Activated naive CD8-positive, alpha-beta T cell treated with anti-CD3 and anti-CD28 coated beads, Interleukin-2, amount 50 U/mL, for 24 hours (primary cell): ENCODE results near the gene FMN1.

Experiments
- ATAC-seq: fragments of 150-1000 bp; cut with Tn5 transposase; one replicate; pipeline ENCODE4 v1.10.0; 2021
- DNase-seq: peaks from one replicate; pipeline ENCODE4 v3.0.0; 2021
- H3K27ac Mint-ChIP-seq: one replicate; pipeline ENCODE4 v1.8.0; 2021; ENCODE audit warnings: mild to moderate bottlenecking, mixed read lengths
- H3K27me3 Mint-ChIP-seq: one replicate; pipeline ENCODE4 v1.8.0; 2021; ENCODE audit warnings: mixed read lengths
- H3K36me3 Mint-ChIP-seq: one replicate; pipeline ENCODE4 v1.8.0; 2021; ENCODE audit warnings: low read depth, mixed read lengths
- H3K4me1 Mint-ChIP-seq: one replicate; pipeline ENCODE4 v1.8.0; 2021; ENCODE audit warnings: mixed read lengths
- H3K4me3 Mint-ChIP-seq: one replicate; pipeline ENCODE4 v1.8.0; 2021; ENCODE audit warnings: mild to moderate bottlenecking, moderate library complexity, mixed read lengths
- H3K9me3 Mint-ChIP-seq: one replicate; pipeline ENCODE4 v1.8.0; 2021; ENCODE audit warnings: mixed read lengths

Gene FMN1

GRCh38 chr15:33034588-33034987 is 159.9 kb downstream of the FMN1 start:
- no peak overlapping the region for H3K4me3 Mint-ChIP-seq
- no peak for ATAC-seq

GRCh38 chr15:33032053-33032452 is 162.5 kb downstream of the FMN1 start:
- H3K27ac Mint-ChIP-seq: no peak overlapping the region
- H3K36me3 Mint-ChIP-seq: no peaks in the 10 kb centered on the region
- no peak overlapping the region for H3K4me3 Mint-ChIP-seq
- no peaks in the 10 kb centered on the region for H3K4me1 Mint-ChIP-seq
- DNase-seq: no peak
- H3K9me3 Mint-ChIP-seq: no peaks in the 10 kb centered on the region
- no peak for ATAC-seq
- H3K27me3 Mint-ChIP-seq: no peaks in the 10 kb centered on the region

More at GRCh38 chr15:33034588-33034987, 159.9 kb downstream of the FMN1 start:
- Mint-ChIP-seq H3K36me3 (no peaks in the 10 kb centered on the region), H3K27me3 (no peaks in the 10 kb centered on the region), H3K9me3 (no peaks in the 10 kb centered on the region), H3K27ac (no peak overlapping the region), H3K4me1 (no peaks in the 10 kb centered on the region)
- DNase-seq: no peak

- no peak for DNase-seq
- H3K4me1 Mint-ChIP-seq: no peaks in the 10 kb centered on the region
- H3K9me3 Mint-ChIP-seq: no peaks in the 10 kb centered on the region
- no peaks in the 10 kb centered on the region for H3K27me3 Mint-ChIP-seq
- H3K36me3 Mint-ChIP-seq: no peaks in the 10 kb centered on the region
- no peak for ATAC-seq
- H3K27ac Mint-ChIP-seq: no peak overlapping the region
- no peak overlapping the region for H3K4me3 Mint-ChIP-seq
Observed at GRCh38 chr15:33031324-33031821, 163.1 kb downstream of the FMN1 start.

GRCh38 chr15:33030315-33030714 is 164.2 kb downstream of the FMN1 start:
- Mint-ChIP-seq H3K36me3 (no peaks in the 10 kb centered on the region), H3K4me3 (no peak overlapping the region), H3K27me3 (no peaks in the 10 kb centered on the region), H3K27ac (no peak overlapping the region), H3K4me1 (no peaks in the 10 kb centered on the region), H3K9me3 (no peaks in the 10 kb centered on the region)
- no peak for ATAC-seq
- DNase-seq: no peak

- ATAC-seq (no peak), DNase-seq (no peak)
- Mint-ChIP-seq H3K4me3 (no peak overlapping the region), H3K4me1 (no peaks in the 10 kb centered on the region), H3K9me3 (no peaks in the 10 kb centered on the region), H3K27me3 (no peaks in the 10 kb centered on the region), H3K27ac (no peak overlapping the region), H3K36me3 (no peaks in the 10 kb centered on the region)
Observed at GRCh38 chr15:33029109-33029652, 165.3 kb downstream of the FMN1 start.

GRCh38 chr15:33028495-33028894 is 166.0 kb downstream of the FMN1 start:
- ATAC-seq (no peak), DNase-seq (no peak)
- Mint-ChIP-seq H3K9me3 (no peaks in the 10 kb centered on the region), H3K27ac (no peak overlapping the region), H3K4me1 (no peaks in the 10 kb centered on the region), H3K27me3 (no peaks in the 10 kb centered on the region), H3K36me3 (no peaks in the 10 kb centered on the region), H3K4me3 (no peak overlapping the region)

- ATAC-seq (no peak), DNase-seq (no peak)
- Mint-ChIP-seq H3K36me3 (no peaks in the 10 kb centered on the region), H3K4me3 (no peak overlapping the region), H3K27me3 (no peaks in the 10 kb centered on the region), H3K27ac (no peak overlapping the region), H3K9me3 (no peaks in the 10 kb centered on the region), H3K4me1 (no peaks in the 10 kb centered on the region)
Observed at GRCh38 chr15:33027306-33028035, 167.0 kb downstream of the FMN1 start.

GRCh38 chr15:33026614-33027013 is 167.9 kb downstream of the FMN1 start:
- Mint-ChIP-seq H3K4me3 (no peak overlapping the region), H3K36me3 (no peaks in the 10 kb centered on the region), H3K4me1 (no peaks in the 10 kb centered on the region), H3K9me3 (no peaks in the 10 kb centered on the region), H3K27ac (no peak overlapping the region), H3K27me3 (no peaks in the 10 kb centered on the region)
- no peak for DNase-seq
- no peak for ATAC-seq

- H3K27me3 Mint-ChIP-seq: no peaks in the 10 kb centered on the region
- H3K27ac Mint-ChIP-seq: no peak overlapping the region
- H3K9me3 Mint-ChIP-seq: no peaks in the 10 kb centered on the region
- ATAC-seq: no peak
- no peak overlapping the region for H3K4me3 Mint-ChIP-seq
- no peaks in the 10 kb centered on the region for H3K4me1 Mint-ChIP-seq
- no peak for DNase-seq
- H3K36me3 Mint-ChIP-seq: no peaks in the 10 kb centered on the region
Observed at GRCh38 chr15:33022629-33023028, 171.9 kb downstream of the FMN1 start.

- ATAC-seq (no peak), DNase-seq (no peak)
- no peak overlapping the region for H3K4me3 Mint-ChIP-seq
- no peaks in the 10 kb centered on the region for H3K9me3 Mint-ChIP-seq
- H3K27me3 Mint-ChIP-seq: no peaks in the 10 kb centered on the region
- no peak overlapping the region for H3K27ac Mint-ChIP-seq
- no peaks in the 10 kb centered on the region for H3K36me3 Mint-ChIP-seq
- no peaks in the 10 kb centered on the region for H3K4me1 Mint-ChIP-seq
Observed at GRCh38 chr15:33021806-33022389, 172.6 kb downstream of the FMN1 start.

- DNase-seq (no peak), ATAC-seq (no peak)
- Mint-ChIP-seq H3K9me3 (no peaks in the 10 kb centered on the region), H3K36me3 (no peaks in the 10 kb centered on the region), H3K4me3 (no peak overlapping the region), H3K27ac (no peak overlapping the region), H3K4me1 (no peaks in the 10 kb centered on the region), H3K27me3 (no peaks in the 10 kb centered on the region)
Observed at GRCh38 chr15:33019354-33019981, 175.0 kb downstream of the FMN1 start.

GRCh38 chr15:33016405-33017024 is 178.0 kb downstream of the FMN1 start:
- H3K4me3 Mint-ChIP-seq: no peak overlapping the region
- H3K27me3 Mint-ChIP-seq: peaks cover 4% of the 10 kb centered on the region
- peaks cover 5% of the 10 kb centered on the region for H3K4me1 Mint-ChIP-seq
- ATAC-seq (no peak), DNase-seq (no peak)
- no peaks in the 10 kb centered on the region for H3K9me3 Mint-ChIP-seq
- H3K27ac Mint-ChIP-seq: no peak overlapping the region
- H3K36me3 Mint-ChIP-seq: no peaks in the 10 kb centered on the region

GRCh38 chr15:33014586-33014985 is 179.9 kb downstream of the FMN1 start:
- Mint-ChIP-seq H3K4me1 (peaks cover 5% of the 10 kb centered on the region), H3K27me3 (peaks cover 4% of the 10 kb centered on the region), H3K4me3 (no peak overlapping the region), H3K27ac (no peak overlapping the region), H3K36me3 (no peaks in the 10 kb centered on the region), H3K9me3 (peaks cover under 1% of the 10 kb centered on the region)
- no peak for DNase-seq
- ATAC-seq: no peak

- Mint-ChIP-seq H3K9me3 (peaks cover 3% of the 10 kb centered on the region), H3K27me3 (peaks cover 4% of the 10 kb centered on the region), H3K4me3 (no peak overlapping the region), H3K4me1 (peaks cover 5% of the 10 kb centered on the region), H3K36me3 (no peaks in the 10 kb centered on the region), H3K27ac (no peak overlapping the region)
- DNase-seq: no peak
- peak; percentile 43 for ATAC-seq
Observed at GRCh38 chr15:33013827-33014445, 180.6 kb downstream of the FMN1 start.
